Embryonic facial prominence (tissue), 1 donor: ENCODE results near the gene WDR72.
"Not testable (repeated sequence)": the region's sequence is repeated elsewhere in the genome, so short reads cannot be mapped to it uniquely, and the experiment has no call there.

Experiments used
- DNase-seq: peaks from one replicate; pipeline ENCODE4 v3.0.0-alpha.2; 2016; ENCODE audit errors: extremely low spot score

Gene WDR72

GRCh38 chr15:53590380-53590779 is 169.1 kb downstream of the WDR72 start:
- no peak for DNase-seq

GRCh38 chr15:53589520-53590057 is 169.9 kb downstream of the WDR72 start:
- DNase-seq: no peak

DNA sequence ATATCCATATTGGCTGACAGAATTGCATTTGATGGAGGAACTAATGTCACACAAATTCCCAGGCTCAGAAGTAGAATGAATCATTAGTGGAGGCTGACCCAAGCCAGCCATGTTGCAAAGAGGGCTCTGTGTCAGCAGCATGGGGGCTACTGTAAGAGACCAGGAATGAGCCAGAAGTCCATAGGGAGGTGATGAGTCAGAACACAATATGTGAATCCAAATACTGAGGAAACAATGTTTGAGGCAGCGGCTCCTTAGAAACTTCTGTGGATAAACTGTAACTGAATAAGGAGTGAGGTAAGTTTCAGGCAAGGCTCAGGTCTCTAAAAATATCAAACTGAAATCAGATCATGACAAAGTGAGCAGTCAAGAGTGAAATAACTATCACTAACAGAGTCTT is 170.7 kb downstream of the WDR72 start:
- no peak for DNase-seq

DNA sequence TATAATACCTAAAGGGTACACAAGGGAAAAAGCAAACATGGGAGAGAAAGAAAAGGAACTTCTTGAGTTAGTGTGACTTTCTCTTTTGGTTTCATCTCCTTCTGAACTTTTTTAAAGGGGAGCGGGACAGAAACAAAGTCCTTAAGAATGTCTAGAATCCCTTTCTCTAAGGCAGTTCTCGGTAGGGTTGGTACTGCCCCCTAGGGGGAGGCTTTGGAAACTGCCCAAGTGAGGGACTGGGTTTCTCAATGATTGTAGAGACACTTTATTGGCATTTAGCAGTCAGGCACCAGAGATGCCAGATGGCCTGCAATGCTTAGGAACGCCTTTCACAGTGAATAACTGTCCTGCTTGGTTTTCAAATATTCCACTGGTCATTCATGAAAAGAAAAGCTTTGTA is 172.7 kb downstream of the WDR72 start:
- no peak for DNase-seq

DNA sequence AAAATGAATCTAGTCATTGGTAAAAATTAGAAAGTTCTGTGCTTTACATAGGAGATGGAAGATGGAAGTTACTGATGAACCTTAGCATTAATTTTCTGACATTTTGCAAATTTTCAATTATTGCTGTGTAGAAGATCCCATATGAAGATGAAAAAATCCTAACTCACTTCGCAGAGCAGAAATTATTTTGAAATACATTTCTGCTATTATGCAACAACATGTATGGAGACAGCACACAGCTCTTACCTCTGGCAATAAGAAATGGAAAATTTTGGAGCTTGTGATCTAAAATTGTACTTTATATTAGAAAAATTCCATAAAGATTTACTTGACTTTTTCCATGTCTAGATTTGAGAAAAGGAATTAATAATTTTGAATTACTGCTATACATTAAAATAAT is 177.9 kb downstream of the WDR72 start:
- no peak for DNase-seq

- no peak for DNase-seq
These were observed 179.1 kb downstream of the WDR72 start for GRCh38 chr15:53580366-53580765.

GRCh38 chr15:53576841-53577240 is 182.6 kb downstream of the WDR72 start:
- no peak for DNase-seq

DNA sequence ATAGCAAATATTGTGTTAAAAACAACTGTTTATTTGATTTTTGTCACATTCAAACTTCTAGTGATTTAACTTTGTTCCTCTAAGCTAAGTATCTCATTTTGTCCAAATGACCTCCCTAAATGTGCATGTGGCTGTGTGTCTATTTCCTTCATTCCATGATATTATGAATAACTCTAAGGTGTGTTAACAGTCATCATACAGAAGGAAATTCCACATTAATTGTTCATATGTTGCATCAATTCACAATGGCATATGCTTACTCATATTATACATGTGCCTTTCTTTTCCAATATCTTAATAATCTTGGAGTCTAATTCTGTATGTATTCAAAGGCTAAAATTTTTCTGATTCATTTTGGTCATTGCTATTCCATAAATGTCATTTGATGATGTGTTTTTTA is 186.4 kb downstream of the WDR72 start:
- no peak for DNase-seq

DNA sequence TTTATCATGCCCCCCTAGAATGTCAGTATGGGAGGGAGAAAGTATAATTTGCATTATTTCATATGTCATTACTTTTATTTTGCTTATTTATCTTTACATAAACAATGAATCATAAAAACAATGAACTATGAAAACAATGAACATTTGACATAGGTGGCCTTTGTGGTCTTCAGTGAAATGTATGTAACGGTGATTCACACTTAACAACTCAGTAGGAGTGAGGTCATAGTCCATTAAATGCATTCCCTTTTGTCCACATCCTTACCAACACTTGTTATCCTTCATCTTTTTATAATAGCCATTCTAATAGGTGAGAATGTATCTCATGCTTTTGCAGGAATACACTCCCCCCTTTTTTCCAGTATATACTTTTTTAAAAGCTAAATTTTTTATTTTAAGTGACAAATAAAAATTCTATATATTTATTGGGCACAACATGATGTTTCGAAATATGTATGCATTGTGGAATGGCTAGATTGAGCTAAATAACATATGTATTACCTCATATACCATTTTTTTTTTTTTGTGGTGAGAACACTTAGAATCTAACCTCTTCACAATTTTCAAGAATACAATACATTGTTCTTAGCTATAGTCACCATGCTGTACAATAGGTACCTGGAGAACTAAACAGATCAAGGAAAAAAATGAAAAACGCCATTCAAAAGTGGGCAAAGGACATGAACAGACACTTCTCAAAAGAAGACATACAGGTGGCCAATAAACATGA is 189.5 kb downstream of the WDR72 start:
- no peak for DNase-seq

GRCh38 chr15:53566912-53567311 is 192.6 kb downstream of the WDR72 start:
- DNase-seq: no peak

DNA sequence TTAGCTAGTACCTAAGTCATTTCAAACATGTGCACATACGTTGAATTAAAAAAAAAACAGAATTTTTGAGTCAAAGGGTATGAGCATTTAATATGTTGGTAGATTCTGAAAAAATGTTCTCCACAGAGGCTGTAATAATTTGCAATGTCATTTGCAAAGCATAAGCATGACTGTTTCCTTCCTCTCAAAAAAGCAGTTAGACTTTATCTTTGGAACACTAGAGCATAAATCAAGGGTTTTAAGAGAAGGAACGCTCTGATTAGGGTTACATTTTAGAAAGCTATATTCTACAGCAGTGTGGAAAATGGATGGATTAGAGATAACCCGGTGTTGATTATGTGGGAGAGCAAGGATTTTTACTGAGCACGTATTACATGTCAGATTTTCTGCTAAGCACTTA is 193.7 kb downstream of the WDR72 start:
- no peak for DNase-seq

DNA sequence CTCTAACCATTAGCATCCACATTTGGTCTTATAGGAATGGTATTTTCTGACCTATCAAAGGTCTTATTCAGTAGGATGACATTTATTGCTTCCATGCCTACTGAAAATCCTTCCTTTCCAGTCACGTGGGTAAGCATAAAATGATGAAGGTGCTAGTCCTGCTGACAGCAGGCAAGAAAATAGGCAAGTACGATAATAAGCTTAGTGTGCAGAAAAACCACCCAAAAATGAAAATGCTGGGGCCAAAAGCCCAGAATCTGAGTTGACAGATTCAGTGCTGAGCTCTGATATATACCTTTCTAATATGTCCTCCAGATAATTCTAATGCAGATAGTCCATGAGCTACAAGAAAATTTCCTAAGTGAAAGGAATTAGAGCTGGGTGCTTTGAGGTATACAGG is 194.8 kb downstream of the WDR72 start:
- no peak for DNase-seq

GRCh38 chr15:53563627-53564026 is 195.8 kb downstream of the WDR72 start:
- no peak for DNase-seq

- DNase-seq: no peak
These were observed 199.8 kb downstream of the WDR72 start for GRCh38 chr15:53559364-53560277.

DNA sequence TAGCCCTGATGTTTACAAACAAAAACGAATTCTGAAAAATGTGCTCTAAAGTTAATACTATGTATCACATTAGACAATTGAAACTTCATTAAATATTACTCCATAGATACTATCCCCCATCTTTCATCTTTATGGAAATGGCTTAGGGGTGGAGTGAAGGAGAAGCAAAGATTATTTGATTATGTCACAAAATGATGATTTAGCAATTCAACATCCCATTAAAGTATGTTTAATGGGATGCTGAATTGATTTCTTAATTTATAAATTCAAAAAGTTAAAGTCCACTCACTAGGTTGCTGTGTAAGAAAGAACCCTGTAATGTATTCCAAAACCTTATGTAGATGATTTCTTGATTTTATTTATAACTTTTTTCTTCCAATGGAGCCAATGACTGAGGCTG is 201.1 kb downstream of the WDR72 start:
- DNase-seq: no peak

GRCh38 chr15:53555226-53555625 is 204.2 kb downstream of the WDR72 start:
- DNase-seq: no peak

GRCh38 chr15:53549697-53550305 is 209.7 kb downstream of the WDR72 start:
- DNase-seq: no peak

- DNase-seq: no peak
These were observed 211.2 kb downstream of the WDR72 start for GRCh38 chr15:53548236-53548635.

- DNase-seq: not testable (repeated sequence)
These were observed 218.7 kb downstream of the WDR72 start for GRCh38 chr15:53540626-53541300.

GRCh38 chr15:53539878-53540277 is 219.6 kb downstream of the WDR72 start:
- DNase-seq: no peak

DNA sequence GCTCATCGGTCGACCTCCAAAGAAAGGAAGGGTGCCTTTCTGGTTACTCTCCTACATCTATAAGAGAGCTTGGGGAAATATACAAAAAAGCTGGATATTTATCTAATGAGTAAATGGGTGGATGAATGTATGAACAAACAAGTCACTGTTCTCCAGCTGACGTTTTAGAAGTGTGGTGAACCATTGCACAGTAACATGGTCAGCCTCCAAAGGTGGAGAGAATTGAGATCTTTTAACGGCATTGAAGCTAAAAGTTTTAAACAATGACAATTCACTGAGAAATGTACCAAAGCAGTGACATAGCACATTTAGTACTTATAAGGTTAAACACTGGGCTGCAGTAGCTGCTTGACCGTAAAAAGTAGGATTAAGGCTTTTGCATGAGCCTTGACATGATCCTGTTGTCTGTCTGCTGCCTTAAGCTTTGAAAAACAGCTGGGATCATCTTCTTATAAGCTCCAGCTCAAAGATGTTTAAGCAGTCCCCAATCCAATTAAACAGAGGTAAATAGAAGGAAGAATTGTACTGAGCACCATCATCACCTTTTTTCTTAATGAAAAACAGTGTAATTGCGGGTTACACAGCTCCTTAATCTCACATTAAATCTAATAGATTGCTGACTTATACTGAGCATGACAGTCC is 222.9 kb downstream of the WDR72 start:
- DNase-seq: no peak
